ENCODE data around the gene CCDC184.
"Not testable (repeated sequence)": the region's sequence is repeated elsewhere in the genome, so short reads cannot be mapped to it uniquely, and the experiment has no call there.

The CCDC184 gene

DNA sequence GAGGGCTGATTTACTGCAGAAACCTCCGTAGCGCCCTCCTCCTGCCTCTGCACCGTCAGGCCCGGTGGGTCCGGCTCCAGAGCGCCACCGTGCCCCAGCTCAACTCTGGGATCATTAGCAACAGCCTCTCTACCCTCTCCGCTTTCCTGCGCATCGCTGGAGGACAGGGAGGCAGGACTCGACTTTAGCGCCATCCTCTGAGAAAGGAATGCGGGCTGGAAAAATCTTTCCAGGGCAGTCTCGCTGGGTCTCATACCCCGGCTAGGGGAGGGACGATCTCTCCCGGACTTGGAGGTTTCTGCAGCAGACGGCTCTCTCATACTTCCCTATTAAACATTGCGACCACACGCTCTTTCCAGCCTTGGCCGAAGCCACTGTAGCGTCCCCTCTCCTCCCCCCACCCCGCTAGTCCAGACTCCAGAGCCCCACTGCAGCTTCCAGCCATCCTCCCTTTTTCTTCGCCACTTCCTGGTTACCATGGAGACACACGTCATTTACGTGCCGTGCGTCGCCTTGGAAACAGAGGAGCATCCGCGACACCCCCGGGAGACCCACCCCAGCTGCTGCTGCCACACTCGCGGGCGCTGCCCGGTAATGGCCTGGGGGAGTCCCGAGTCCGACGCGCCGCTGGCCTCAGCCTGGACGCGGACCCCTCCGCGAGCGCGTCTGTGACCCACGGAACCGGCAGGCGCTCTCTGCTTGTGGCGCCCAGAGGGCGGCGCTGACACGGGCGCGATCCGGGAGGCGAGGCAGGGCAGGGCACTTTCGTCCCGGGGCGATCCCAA, at the start of gene CCDC184:
TSS of gene CCDC184 (plus strand) at position 554 of the 785 bp plus-strand sequence. CDS start 479 bp downstream, outside the sequence.
- no peak for FAIRE-seq

DNA sequence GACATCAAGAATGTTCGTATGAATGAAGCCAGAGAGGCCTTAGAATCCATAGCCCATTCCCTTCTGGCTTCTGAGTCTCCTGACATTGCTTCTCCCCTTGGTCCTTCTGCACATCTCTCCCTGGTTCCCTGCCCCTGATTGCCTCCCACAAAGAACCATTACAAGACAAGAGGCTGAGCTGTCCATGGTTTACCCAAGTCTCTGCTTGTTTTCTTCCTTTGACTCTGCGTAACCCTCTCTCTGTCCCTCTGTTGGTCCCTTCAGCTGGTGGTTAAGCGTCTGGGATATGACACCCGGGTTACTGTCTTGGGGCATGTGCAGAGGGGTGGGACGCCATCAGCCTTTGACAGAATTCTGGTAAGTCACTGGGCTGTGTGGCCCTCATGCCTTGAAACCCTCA, 48.4 kb upstream of the CCDC184 start:
- FAIRE-seq = no peak

DNA sequence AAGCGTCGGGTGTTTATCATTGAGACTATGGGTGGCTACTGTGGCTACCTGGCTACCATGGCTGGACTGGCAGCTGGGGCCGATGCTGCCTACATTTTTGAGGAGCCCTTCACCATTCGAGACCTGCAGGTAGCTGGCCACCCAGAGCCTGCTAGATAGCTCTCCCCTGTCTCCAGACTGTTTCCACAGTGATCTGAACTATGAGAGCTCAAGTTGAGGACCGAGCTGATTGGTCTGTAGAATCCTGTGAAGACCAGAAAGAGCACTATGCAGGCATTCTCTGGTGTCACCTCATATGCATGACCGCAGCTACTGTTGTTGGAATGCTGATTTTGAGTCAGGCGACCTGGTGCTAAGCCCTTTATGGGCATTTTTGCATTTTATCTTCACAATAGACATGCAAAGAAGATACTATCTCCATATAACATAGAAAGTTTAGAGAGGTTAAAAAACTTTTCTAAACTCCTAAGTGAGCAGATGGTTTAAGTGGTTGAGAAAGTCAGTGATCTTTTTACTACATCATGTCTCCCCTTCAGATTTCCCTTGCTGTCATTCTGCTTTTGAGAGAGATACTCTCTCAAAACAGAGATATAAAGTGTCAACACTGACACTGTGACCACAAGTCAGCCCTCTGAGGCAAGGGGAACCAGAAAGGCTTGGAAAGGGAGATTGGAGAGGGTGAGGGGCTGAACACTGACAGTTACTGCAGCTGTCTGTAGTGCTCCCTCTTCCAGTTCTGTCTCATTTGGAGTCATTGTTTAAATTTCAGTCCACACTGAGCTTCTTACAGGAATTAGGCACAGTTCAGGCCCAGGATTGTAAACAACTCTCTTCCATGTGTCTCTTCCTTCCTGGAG, 40.4 kb upstream of the CCDC184 start:
- FAIRE-seq = no peak

DNA sequence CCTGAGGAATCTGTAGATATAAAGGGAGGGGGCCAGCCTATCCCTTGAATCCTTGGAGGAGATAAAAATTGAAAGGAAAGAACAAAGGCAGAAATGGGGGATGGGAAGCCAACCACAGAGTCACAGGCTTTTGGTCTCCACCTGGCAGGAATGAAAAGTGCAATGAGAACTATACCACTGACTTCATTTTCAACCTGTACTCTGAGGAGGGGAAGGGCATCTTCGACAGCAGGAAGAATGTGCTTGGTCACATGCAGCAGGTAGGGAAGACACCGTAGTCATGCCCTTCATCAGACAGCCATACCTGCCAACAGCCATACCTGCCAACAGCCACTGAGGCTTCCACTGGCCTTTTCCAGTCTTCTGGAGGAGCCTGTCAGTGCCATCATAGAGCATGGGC, 39.5 kb upstream of the CCDC184 start:
- no peak for FAIRE-seq

DNA sequence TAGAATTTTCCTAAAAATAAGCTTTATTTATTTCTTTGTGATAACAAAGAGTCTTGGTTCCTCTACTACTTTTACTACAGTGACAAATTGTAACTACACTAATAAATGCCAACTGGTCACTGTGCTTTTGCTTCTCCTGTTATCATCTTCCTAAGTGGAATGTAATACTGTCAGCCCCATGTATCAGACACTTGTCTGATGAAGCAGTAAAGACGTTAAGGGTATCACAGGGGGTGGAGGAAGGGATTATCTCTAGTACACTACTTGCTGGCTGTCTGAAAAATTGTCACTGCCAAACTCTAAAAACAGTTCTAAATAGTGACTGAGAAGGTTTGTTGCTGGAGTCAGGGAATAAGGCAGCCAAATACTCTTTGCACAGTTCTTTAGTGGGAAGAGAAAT, 37.5 kb upstream of the CCDC184 start:
- no peak for FAIRE-seq

DNA sequence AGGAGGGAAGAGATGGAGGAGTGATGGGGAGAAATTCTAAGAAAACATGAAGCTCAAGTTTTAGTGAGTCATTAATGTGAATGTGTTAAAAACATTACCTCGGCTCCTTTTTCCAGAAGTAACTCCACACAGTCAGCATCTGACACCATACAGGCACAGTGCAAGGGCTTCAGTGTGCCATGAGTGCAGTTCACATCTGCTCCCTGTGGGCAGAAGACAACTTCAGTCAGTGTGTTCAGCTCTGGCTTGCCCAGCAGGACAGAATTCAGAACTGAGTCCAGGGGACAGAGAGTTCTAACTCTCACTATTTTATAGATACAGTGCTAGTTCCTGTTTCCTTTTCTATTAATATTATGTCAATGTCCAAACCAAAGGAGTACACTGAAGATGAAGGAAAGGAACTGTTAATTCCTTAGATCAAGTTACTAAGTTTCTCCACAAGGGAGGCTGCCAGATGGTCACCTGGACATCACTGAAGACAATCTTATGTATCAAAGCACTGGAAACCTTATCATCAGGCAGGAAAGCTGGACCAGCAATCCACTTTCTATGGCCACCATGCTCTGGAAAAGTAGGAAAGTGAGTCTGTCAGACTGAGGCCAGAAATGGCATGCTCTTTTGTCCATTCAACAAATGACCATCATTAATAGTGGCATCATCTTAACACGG, 32.2 kb upstream of the CCDC184 start:
- no peak for FAIRE-seq

DNA sequence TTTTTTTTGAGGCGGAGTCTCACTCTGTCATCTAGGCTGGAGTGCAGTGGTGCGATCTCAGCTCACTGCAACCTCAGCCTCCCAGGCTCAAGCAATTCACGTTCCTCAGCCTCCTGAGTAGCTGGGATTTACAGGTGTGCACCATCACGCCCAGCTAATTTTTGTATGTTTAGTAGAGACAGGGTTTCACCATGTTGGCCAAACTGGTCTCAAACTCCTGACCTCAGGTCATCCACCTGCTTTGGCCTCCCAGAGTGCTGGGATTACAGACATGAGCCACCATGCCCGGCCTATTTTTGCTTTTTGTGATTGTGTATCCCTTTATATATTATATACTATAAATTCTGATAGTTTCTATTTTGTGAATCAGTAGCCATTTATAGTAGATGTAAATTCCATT, 27.7 kb upstream of the CCDC184 start:
- not testable (repeated sequence) for FAIRE-seq

DNA sequence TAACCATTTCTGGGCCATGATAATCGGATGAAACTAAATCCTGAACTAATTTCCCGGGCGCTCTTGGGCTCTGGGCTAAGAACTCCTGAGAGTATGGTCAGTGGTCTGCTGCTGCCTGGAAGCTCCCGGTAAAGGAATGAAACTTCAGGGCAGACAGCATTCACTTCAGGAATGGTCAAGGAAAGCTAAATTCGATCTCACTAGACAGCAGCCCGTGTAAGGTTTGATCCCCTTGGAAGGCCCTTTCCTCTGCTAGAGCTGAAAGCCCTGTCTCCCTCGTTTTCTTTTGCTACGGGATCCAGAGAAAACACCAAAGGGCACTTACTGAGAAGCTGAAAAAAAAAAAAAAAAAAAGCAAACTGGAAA, 26.8 kb upstream of the CCDC184 start:
- no peak for FAIRE-seq

DNA sequence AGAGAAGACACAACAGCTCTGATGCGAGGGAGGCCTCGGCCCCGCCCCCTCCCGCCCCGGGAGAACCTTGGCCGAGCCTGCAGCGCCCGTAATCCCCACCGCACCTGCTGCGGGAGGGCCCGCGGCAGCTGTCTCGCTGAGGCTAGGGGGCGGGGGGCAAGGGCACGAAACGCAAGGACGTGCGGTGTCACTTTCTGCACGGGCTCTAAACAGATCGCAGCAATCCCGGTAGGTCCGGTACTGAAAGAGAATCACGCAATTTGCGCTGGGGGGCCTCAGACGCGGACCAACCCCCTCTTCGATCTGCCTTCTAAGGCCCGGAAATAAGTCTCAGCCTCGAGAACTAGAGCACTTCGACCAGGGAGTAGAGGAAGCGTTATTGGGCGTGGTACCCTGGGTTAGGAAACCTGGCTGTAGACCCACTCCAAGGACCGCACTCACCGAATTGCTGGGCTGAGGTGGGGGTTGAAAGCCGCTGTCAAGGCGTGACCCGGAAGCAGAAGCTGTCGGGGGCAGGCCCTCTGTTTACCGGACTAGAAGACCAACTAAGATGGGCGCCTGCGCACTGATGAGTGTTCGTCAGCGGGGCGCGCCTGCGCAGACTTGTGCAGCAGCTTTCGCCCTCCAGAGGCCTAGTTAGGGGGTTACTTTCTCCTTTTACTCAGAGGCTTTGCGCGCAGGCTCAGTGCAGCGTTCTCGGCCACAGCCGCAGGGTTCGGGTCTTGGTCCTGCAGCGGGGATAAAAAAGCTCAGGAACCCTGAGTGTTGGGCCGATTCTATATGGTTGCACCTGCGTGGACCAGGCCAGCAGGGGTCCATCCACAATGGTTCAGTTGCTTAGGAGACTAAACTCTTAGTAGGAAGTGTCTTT, 26.2 kb upstream of the CCDC184 start, which contains the start of gene ASB8:
TSS of gene ASB8 (minus strand) at position 498 of the 871 bp plus-strand sequence. CDS start 4,019 bp downstream, outside the sequence.
- FAIRE-seq = peak; percentile 82

DNA sequence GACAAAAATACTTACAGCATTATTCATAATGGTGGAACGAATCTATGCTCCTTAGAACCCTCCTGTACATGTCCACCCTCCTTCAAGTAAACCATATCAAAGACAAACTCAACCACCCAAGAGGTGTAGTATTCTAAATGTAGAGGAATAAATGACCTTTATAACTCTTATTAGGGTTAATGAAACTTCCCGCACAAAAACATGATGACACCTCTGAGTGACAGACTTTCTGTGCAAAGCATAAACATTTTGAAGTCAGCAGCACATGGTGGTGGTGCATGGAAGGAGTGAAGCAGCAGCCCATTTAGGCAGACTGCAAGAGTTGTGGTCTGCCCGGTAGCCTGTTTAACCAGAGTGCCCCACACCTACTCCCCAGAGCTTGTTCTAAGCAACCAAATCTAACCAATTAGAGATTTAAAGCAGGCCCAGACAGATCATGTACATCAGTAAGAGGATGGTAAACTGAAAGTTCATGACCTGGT, 25.5 kb upstream of the CCDC184 start:
- no peak for FAIRE-seq

DNA sequence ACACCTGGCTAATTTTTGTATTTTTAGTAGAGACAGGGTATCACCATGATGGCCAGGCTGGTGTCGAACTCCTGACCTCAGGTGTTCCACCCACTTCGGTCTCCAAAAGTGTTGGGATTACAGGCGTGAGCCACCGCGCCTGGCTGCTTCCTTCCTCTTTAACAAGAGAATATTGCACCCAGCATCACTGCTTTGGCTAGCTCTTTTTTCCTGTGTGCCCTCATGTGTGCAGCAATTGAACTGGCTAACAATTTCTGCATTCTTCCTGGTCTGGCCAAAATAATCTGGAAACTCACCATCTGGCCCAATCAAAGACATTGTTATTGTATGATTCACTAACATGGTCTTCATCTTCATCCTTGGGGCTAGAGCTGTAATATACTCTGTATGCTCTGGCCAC, 23.4 kb upstream of the CCDC184 start:
- no peak for FAIRE-seq

DNA sequence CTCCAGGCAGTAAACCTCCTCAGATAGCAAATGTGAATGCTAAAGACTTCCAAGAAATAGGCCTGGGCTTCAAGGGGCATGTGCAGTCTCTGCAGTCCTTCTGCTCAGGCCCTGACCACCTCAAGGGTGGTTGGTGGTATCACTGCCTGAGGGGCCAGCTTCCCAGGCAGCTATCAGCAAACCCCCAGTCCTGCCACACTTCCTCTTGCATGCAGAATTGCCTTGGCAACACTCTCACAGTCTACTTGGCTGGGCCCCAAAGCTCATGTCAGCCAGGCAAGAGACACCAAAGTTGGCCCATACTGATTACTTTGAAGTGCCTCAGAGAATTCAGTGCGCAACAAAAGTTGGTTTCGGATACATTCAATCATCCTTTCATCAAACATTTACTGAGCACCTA, 22.6 kb upstream of the CCDC184 start:
- no peak for FAIRE-seq

DNA sequence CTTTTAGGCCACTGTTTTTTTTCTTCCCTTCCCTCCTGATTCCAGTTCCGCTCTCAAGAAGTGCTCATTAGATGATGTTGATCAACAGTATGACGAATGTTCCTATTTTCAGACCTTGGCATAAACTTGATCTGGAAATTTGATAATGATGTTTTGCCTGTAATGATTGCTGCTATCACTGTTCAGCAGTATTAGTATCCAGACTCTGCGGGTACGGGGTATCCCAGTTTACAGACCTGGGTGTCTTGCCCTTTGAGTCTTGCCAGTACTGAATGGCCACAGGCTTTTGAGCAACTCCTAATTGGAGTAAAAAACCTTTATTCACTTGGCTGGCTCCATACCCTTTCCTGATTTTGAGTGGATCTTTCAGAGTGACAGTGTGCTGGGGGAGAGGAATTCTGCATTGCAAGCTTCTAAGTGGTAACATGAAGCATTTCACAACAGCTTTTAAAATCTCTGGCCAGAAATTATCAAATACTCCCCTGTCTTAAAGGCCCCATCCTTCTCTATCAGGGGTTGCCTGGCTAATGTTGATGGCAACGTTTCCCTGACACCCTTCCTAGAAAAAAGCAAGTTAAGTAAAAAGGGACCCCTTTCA, 20.2 kb upstream of the CCDC184 start:
- no peak for FAIRE-seq

DNA sequence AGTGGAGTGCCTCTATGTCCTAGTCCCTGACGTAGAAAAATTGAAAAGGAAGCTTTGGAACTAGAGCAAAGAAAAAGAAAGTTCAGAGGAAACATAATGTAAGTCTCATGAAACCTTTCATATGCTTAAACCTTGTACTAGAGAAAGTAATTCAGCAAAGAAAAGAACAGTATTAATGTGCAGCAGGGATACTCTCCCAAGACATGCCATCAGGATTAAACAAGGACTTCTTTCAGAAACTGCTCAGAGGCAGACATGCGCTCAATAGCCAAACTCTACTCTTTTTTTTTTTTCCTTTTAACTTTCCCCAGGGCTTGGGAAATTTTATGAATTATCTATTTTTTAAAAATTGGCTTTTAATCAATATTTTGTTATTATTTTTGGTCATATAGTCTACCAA, 19.0 kb upstream of the CCDC184 start:
- no peak for FAIRE-seq

DNA sequence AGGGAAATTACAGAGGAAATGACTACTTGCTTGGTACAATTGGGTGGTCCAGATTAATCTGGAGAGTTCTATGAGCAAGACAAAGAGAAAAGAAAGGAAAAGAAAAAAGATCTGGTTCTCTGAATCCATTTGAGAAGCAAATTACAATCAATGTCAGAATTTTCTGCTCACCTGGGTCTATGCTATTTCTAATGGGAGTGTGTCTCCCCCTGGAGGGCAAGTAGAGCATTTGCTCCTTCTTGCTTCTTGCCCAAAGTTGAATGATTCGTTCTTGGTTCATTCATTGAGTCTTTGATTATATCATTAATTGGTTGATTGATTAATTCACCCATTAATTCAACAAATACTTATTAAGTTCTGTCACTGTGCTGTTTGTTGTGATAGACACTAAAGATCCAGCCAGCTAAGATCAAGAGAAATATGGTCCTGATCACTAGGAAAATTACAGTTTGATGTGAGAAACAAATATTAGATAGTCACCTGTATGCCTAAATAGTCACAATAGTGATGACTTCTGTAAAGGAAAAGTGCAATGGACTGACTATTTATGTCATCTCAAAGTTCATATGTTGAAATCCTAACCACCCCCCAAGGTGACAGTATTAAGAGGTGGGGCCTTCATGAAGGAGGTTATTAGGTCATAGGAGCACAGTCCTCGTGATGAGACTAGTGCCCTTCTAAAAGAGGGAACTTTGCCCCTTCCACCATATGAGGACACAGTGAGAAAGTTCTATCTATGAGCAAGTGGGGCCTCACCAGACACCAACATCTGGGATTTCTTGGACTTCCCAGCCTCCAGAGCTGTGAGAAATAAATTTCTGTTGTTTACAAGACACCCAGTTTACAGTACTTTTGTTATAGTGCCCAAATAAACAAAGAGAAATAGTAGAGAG, 18.1 kb upstream of the CCDC184 start:
- FAIRE-seq = peak; percentile 73

DNA sequence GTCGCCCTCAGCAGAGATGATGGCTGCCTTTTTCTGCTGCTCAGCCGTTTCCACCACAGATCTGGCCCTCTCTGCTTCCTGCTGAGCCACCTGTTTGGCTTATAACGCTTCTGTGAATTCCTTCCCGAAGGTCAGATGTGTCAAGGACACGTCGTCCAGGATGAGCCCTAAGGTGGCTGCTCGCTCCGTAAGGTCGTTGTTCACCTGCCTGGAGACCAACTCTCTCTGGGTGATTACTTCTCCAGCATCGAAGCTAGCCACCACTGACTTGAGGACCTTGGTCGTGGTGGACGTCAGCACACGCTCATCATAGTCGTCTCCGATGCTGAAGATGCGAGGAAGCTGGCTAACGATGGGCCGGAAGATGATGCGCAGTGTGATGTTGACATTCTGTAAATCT, 14.4 kb upstream of the CCDC184 start:
- no peak for FAIRE-seq

DNA sequence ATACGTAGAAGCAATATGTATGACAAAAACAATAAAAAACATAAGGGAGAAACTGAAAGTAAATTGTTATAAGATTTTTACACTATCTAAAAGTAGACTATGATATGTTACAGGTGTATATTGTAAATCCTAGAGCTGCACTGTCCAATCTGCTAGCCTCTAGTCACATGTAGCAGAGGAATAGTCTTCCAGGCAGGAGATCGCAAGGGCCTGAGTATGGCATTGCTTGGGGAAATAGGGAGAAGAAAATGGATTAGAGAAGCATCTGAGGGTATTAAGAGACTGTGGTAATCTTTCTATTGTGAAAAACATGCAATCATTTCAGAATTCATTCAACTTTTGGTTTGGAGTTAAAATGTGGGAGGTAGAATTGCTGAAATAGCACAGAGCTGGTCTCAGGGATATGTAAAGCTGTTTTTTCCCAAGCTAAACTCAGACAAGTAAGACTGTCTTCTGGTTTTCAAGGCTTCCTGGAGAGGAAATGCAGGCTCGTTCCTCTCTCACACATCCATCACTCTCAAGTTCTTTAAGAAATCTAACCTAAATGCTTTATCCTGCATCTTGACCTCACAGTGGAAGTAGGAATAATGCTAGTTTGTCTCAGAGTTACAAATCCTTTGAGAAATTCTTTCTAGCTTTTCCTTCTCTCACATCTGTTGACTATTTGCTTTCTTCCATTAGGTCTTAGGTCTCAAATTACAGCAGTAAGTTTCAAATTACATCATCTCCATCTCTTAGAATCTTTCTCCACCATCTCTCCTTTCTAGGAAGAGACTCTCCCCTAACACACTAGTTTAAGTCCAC, 7.6 kb upstream of the CCDC184 start:
- no peak for FAIRE-seq

DNA sequence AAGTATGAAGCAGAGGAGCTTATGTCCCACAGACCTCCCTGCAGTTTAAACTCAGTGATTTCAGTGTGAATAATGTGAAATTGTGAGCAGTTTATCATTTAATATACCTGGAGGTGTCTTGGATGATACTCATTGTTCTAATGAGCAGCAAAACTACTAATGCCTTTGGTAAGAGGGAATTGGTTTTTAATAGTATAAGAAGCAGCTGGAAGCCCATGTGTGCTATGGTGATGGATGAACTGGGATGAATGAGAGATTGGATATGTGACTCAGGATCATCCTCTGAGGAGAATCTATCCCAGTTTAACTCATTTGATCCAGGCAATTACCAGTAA, 7.1 kb upstream of the CCDC184 start:
- no peak for FAIRE-seq

DNA sequence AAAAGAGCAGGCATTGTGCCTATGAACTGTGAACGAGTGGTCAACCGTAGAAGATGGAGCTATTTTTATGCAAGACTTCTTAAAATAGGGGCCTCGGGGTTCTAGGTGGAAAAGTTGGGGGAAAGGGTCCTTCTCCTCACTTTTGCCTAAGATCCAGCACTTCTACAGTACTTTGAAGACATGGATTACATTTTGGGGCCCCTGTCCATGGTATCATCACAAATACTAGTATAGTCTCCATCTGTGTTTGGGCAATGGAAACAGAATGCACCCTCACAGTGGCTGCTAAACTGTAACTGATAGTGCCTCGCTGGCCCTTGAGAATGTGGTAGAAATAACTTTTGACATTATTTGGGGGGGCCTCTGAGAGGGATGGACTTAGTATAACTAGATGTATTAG, 5.5 kb upstream of the CCDC184 start:
- FAIRE-seq = no peak

DNA sequence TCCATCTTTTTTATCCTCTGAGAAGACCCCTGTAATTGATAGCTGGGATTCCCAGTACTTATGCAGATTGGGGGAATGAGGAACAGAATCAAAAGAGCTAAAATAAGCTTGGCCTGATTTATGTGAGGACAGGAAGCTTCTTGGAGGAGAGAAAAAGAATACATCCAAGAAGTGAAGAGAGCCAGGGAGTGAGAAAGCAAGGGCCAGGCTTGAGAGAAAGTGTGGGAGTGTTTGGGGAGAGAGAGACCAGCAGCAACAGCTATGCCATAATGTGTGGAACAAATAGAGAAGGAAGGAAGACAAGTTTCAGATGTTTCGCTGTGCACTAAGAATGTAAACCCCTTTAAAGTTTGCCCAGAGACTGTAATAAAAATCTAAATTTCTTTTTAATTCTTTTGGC, 4.0 kb upstream of the CCDC184 start:
- FAIRE-seq = no peak

Data from endometrium (tissue), 2 donors.